Astrocyte of the cerebellum (primary cell): ENCODE measurements around the gene ATG10.
"Not testable (repeated sequence)": the region's sequence is repeated elsewhere in the genome, so short reads cannot be mapped to it uniquely, and the experiment has no call there.

Experiments used
- DNase-seq: peaks from one replicate; pipeline ENCODE4 v3.0.0-alpha.2; 2011; ENCODE audit warnings: low read depth
- H3K4me3 ChIP-seq: 2 replicates; pipeline ENCODE4 v1.5.1; 2011; ENCODE audit warnings: mild to moderate bottlenecking, low read depth, low read length, moderate library complexity
- CTCF ChIP-seq: IDR thresholded peaks from 2 replicates; pipeline ENCODE4 v1.5.1; 2012; ENCODE audit warnings: low read length, low read depth, moderate library complexity, mild to moderate bottlenecking; ENCODE audit errors: missing control alignments
- in situ Hi-C: cut with HindIII; loops from 2 replicates; pipeline ENCODE4 v1.10.0; 2017; ENCODE audit warnings: low sequenced_read_pairs

The ATG10 gene

GRCh38 chr5:82019342-82020138 is 47.7 kb downstream of the ATG10 start:
- in situ Hi-C loops, result no loop called here
- no peak overlapping the region for H3K4me3 ChIP-seq
- no peak for DNase-seq
- TF ChIP-seq CTCF, result no peak

- in situ Hi-C loops, result no loop called here
- no peak overlapping the region for H3K4me3 ChIP-seq
- TF ChIP-seq CTCF, result no peak
- no peak for DNase-seq
Measured at GRCh38 chr5:82022499-82022898, 50.7 kb downstream of the ATG10 start.

GRCh38 chr5:82023644-82024043 is 51.8 kb downstream of the ATG10 start:
- no peak overlapping the region for H3K4me3 ChIP-seq
- no peak for DNase-seq
- in situ Hi-C loops, result no loop called here
- no peak for TF ChIP-seq CTCF

- no peak for DNase-seq
- TF ChIP-seq CTCF, result no peak
- no peak overlapping the region for H3K4me3 ChIP-seq
- in situ Hi-C loops, result no loop called here
Measured at GRCh38 chr5:82031220-82032119, 59.6 kb downstream of the ATG10 start.

GRCh38 chr5:82042894-82043293 is 71.1 kb downstream of the ATG10 start:
- DNase-seq, H3K4me3 ChIP-seq, in situ Hi-C loops: not testable (repeated sequence)

- in situ Hi-C loops, result no loop called here
- no peak overlapping the region for H3K4me3 ChIP-seq
- TF ChIP-seq CTCF, result no peak
- no peak for DNase-seq
Measured at GRCh38 chr5:82044010-82044409, 72.2 kb downstream of the ATG10 start.
